OCI-LY3 (cell line): ENCODE data around the gene PFN1.

Experiments
- H2AFZ ChIP-seq: fragments of 200-600, 300-600 bp; shearing (Covaris generic); 2 replicates; pipeline ENCODE4 v1.6.0; 2014; ENCODE audit warnings: antibody characterized with exemption, low read depth, low read length
- H3K27ac ChIP-seq: fragments of 200-600, 300-600 bp; sonication (generic); 2 replicates; pipeline ENCODE4 v1.5.1; 2014; ENCODE audit warnings: mild to moderate bottlenecking, low read length, moderate library complexity, mixed read lengths
- H3K27me3 ChIP-seq: fragments of 200-600, 300-600 bp; sonication (generic); 2 replicates; pipeline ENCODE4 v1.6.1; 2014; ENCODE audit warnings: low read depth, low read length, mixed read lengths
- H3K36me3 ChIP-seq: fragments of 200-600, 300-600 bp; sonication (generic); replicated peaks from 2 replicates; pipeline ENCODE3; 2014; ENCODE audit warnings: low read depth, low read length, mixed read lengths
- H3K4me1 ChIP-seq: fragments of 300-600, 200-600 bp; sonication (generic); 2 replicates; pipeline ENCODE4 v1.6.1; 2014; ENCODE audit warnings: low read length, mixed read lengths
- H3K4me2 ChIP-seq: fragments of 200-600, 300-600 bp; sonication (generic); 2 replicates; pipeline ENCODE4 v1.6.1; 2014; ENCODE audit warnings: low read length, mixed read lengths
- H3K4me3 ChIP-seq: fragments of 300-600, 200-600 bp; sonication (generic); 2 replicates; pipeline ENCODE4 v1.5.1; 2014; ENCODE audit warnings: antibody characterized with exemption, mild to moderate bottlenecking, low read length, moderate library complexity
- H3K79me2 ChIP-seq: fragments of 300-600, 200-600 bp; shearing (Covaris generic); 2 replicates; pipeline ENCODE4 v1.6.1; 2014; ENCODE audit warnings: mild to moderate bottlenecking, low read length, mixed read lengths
- H3K9ac ChIP-seq: fragments of 300-600, 200-600 bp; shearing (Covaris generic); 2 replicates; pipeline ENCODE4 v1.6.0; 2014; ENCODE audit warnings: mild to moderate bottlenecking, low read length, moderate library complexity
- H3K9me3 ChIP-seq: fragments of 200-600, 300-600 bp; shearing (Covaris generic); 2 replicates; pipeline ENCODE4 v1.6.1; 2014; ENCODE audit warnings: low read length, mixed read lengths; ENCODE audit not compliant: insufficient read depth
- H4K20me1 ChIP-seq: fragments of 200-600, 300-600 bp; sonication (generic); 2 replicates; pipeline ENCODE4 v1.6.1; 2016; ENCODE audit warnings: low read length, mixed read lengths; ENCODE audit not compliant: insufficient read depth
- EZH2phosphoT487 ChIP-seq: fragments of 200-600 bp; shearing (Covaris generic); IDR thresholded peaks from 2 replicates; pipeline ENCODE4 v1.6.1; 2018; ENCODE audit warnings: antibody characterized with exemption, mixed run types, low read depth
- TF ChIP-seq, protein P1 (sequence below): fragments of 200-600, 300-600 bp; sonication (generic); IDR thresholded peaks from 2 replicates; pipeline ENCODE4 v1.5.1; 2014; ENCODE audit warnings: antibody characterized with exemption, low read length, low read depth

PFN1 gene

DNA sequence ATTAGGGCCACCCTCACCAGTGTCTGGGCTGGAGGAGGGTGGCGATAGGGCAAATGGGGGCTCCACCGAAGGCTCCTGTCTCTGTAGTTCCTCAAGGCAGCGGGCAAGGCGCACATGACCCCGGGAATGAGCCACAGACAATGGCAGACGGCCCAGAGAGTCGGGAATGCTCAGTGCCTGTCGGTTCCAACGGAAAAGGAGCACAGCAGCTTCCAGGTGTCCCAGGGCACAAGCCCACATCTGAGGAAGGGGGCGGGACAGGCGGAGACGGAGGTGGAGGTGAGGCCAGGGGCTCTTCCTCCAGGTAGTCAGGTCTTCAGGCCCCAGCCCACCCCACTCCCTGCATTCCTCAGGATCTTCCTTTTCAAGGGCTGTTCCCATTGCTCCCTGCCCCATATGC, 24.4 kb upstream of the PFN1 start:
- H3K4me1 ChIP-seq = 0 out of 2 replicates have a peak, but pooled peaks cover 4% of the 10 kb centered on the region
- peaks cover 18% of the 10 kb centered on the region for H3K36me3 ChIP-seq
- no peaks in the 10 kb centered on the region for H3K27me3 ChIP-seq
- H3K9me3 ChIP-seq = no peaks in the 10 kb centered on the region
- H2AFZ ChIP-seq = no peak overlapping the region
- H3K4me2 ChIP-seq = no peak overlapping the region
- H3K79me2 ChIP-seq = peaks cover 8% of the 10 kb centered on the region
- H4K20me1 ChIP-seq = no peaks in the 10 kb centered on the region
- no peak for TF ChIP-seq EZH2phosphoT487
- no peak overlapping the region for H3K9ac ChIP-seq
- H3K4me3 ChIP-seq = no peak overlapping the region
- no peak overlapping the region for H3K27ac ChIP-seq

DNA sequence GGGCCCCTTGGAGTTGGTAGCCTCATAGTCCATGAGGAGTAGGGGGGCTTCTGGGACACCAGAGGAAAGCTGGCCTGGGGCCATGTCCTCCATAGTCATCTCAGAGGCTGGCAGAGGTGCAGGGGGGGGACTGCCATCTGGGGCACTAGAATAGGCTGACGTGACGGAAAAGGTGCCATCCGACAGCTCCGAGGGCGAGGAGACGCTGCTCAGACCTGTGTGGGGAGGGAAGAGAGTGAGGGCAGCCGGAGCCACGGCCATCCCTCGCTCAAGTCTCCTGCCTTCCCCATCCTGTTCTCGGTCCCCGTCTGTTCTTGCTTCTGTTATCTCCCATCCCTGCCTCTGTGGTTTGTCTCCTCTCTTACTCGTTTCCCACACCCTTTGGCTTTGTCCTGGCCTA, 24.0 kb upstream of the PFN1 start:
- no peak overlapping the region for H3K9ac ChIP-seq
- peaks cover 15% of the 10 kb centered on the region for H3K36me3 ChIP-seq
- no peak for TF ChIP-seq EZH2phosphoT487
- TF ChIP-seq, protein P1, sequence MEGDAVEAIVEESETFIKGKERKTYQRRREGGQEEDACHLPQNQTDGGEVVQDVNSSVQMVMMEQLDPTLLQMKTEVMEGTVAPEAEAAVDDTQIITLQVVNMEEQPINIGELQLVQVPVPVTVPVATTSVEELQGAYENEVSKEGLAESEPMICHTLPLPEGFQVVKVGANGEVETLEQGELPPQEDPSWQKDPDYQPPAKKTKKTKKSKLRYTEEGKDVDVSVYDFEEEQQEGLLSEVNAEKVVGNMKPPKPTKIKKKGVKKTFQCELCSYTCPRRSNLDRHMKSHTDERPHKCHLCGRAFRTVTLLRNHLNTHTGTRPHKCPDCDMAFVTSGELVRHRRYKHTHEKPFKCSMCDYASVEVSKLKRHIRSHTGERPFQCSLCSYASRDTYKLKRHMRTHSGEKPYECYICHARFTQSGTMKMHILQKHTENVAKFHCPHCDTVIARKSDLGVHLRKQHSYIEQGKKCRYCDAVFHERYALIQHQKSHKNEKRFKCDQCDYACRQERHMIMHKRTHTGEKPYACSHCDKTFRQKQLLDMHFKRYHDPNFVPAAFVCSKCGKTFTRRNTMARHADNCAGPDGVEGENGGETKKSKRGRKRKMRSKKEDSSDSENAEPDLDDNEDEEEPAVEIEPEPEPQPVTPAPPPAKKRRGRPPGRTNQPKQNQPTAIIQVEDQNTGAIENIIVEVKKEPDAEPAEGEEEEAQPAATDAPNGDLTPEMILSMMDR = no peak
- 0 out of 2 replicates have a peak, but pooled peaks cover 4% of the 10 kb centered on the region for H3K4me1 ChIP-seq
- H3K27ac ChIP-seq = no peak overlapping the region
- no peaks in the 10 kb centered on the region for H4K20me1 ChIP-seq
- H3K4me3 ChIP-seq = no peak overlapping the region
- no peak overlapping the region for H3K4me2 ChIP-seq
- H2AFZ ChIP-seq = no peak overlapping the region
- H3K9me3 ChIP-seq = no peaks in the 10 kb centered on the region
- H3K79me2 ChIP-seq = peaks cover 8% of the 10 kb centered on the region
- H3K27me3 ChIP-seq = no peaks in the 10 kb centered on the region

DNA sequence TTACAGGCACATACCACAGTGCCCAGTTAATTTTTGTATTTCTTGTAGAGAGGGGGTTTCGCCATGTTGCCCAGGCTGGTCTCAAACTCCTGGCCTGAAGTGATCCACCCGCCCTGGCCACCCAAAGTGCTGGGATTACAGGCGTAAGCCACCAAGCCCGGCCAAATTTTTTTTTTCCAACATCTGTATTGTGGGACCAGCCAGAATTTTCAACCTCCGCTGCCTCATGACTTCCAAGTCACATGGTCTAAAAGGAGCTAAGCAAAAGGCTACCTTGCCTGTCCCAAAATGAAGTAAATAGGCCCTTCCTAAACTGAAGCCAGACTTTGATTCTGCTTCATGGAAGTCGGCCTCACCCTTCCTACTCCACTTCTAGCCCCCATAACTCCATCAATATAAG, 23.5 kb upstream of the PFN1 start:
- H2AFZ ChIP-seq = no peak overlapping the region
- no peaks in the 10 kb centered on the region for H3K27me3 ChIP-seq
- 0 out of 2 replicates have a peak, but pooled peaks cover 4% of the 10 kb centered on the region for H3K4me1 ChIP-seq
- no peaks in the 10 kb centered on the region for H4K20me1 ChIP-seq
- peaks cover 13% of the 10 kb centered on the region for H3K36me3 ChIP-seq
- TF ChIP-seq EZH2phosphoT487 = no peak
- TF ChIP-seq, protein P1 = no peak
- no peak overlapping the region for H3K4me3 ChIP-seq
- H3K4me2 ChIP-seq = no peak overlapping the region
- H3K9me3 ChIP-seq = no peaks in the 10 kb centered on the region
- H3K79me2 ChIP-seq = peaks cover 8% of the 10 kb centered on the region
- no peak overlapping the region for H3K27ac ChIP-seq
- no peak overlapping the region for H3K9ac ChIP-seq

DNA sequence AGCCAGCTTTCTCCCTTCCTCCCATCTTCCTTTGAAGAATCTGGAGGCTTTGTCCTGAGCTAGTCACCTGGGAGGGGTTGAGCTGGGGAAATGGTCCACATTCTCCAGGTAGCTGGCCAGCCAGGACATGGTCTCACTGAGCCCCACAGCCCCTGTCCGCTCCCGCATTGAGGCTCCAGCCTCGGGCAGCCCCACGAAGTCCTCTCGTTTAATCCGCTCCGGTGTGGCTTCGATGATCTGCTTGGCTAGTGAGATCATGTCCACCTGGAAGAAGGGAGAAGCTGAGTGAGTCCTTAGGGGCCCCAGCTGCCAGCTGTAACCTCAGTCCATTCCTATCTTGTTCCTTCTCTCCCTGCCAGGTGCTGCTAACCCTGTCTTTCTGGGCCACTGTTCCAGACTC, 21.9 kb upstream of the PFN1 start:
- Histone ChIP-seq H3K4me2 (no peak overlapping the region), H3K79me2 (peaks cover 11% of the 10 kb centered on the region), H3K9me3 (no peaks in the 10 kb centered on the region), H3K27me3 (no peaks in the 10 kb centered on the region), H4K20me1 (no peaks in the 10 kb centered on the region), H3K27ac (no peak overlapping the region), H3K4me3 (no peak overlapping the region), H3K36me3 (peaks cover 15% of the 10 kb centered on the region), H3K9ac (no peak overlapping the region), H3K4me1 (peaks cover 16% of the 10 kb centered on the region), H2AFZ (no peak overlapping the region)
- TF ChIP-seq, protein P1 = no peak
- no peak for TF ChIP-seq EZH2phosphoT487
